Superior temporal gyrus (tissue), 1 donor: ENCODE data around the gene TEAD4.

ENCODE experiments used
- DNase-seq: peaks from one replicate; pipeline ENCODE4 v3.0.0-alpha.2; 2016; ENCODE audit errors: extremely low spot score

Gene TEAD4

GRCh38 chr12:3002646-3003045 is 43.4 kb downstream of the TEAD4 start:
- no peak for DNase-seq

GRCh38 chr12:3003357-3003992 is 44.3 kb downstream of the TEAD4 start:
- DNase-seq = no peak

GRCh38 chr12:3004655-3005565 is 45.7 kb downstream of the TEAD4 start:
- DNase-seq = no peak

GRCh38 chr12:3005736-3006135 is 46.5 kb downstream of the TEAD4 start:
- DNase-seq = no peak

- DNase-seq = no peak
Measured at GRCh38 chr12:3009780-3010179, 50.6 kb downstream of the TEAD4 start.

- no peak for DNase-seq
Measured at GRCh38 chr12:3010214-3010930, 51.2 kb downstream of the TEAD4 start.

- no peak for DNase-seq
Measured at GRCh38 chr12:3012786-3013185, 53.6 kb downstream of the TEAD4 start.

GRCh38 chr12:3014641-3015040 is 55.4 kb downstream of the TEAD4 start:
- no peak for DNase-seq

GRCh38 chr12:3015356-3015755 is 56.2 kb downstream of the TEAD4 start:
- DNase-seq = no peak

- no peak for DNase-seq
Measured at GRCh38 chr12:3016191-3016590, 57.0 kb downstream of the TEAD4 start.

GRCh38 chr12:3017281-3017680 is 58.1 kb downstream of the TEAD4 start:
- DNase-seq = no peak

GRCh38 chr12:3018284-3019004 is 59.2 kb downstream of the TEAD4 start:
- DNase-seq = no peak

- no peak for DNase-seq
Measured at GRCh38 chr12:3019005-3019680, 59.9 kb downstream of the TEAD4 start.

GRCh38 chr12:3020399-3020798 is 61.2 kb downstream of the TEAD4 start:
- DNase-seq = no peak

GRCh38 chr12:3020850-3021435 is 61.7 kb downstream of the TEAD4 start:
- no peak for DNase-seq

GRCh38 chr12:3022411-3022810 is 63.2 kb downstream of the TEAD4 start:
- DNase-seq = no peak

GRCh38 chr12:3022961-3023360 is 63.8 kb downstream of the TEAD4 start:
- no peak for DNase-seq

GRCh38 chr12:3028108-3028507 is 68.9 kb downstream of the TEAD4 start:
- DNase-seq = no peak

- no peak for DNase-seq
Measured at GRCh38 chr12:3030821-3031429, 71.7 kb downstream of the TEAD4 start.

GRCh38 chr12:3032161-3032560 is 73.0 kb downstream of the TEAD4 start:
- DNase-seq = no peak
